PC-3 (cell line): Measurements from ENCODE around the gene DHX35.

Experiments used
- CTCF ChIP-seq: fragments of 300-600 bp; sonication (generic); conservative IDR thresholded peaks from 2 replicates; pipeline ENCODE4 v1.5.1; 2017; ENCODE audit warnings: antibody characterized with exemption, low read depth, mild to moderate bottlenecking, low read length
- EZH2 ChIP-seq: fragments of 300-600 bp; sonication (generic); IDR thresholded peaks from one replicate; pipeline ENCODE4 v1.6.1; 2017; ENCODE audit warnings: antibody characterized with exemption, mild to moderate bottlenecking, low read length; ENCODE audit not compliant: unreplicated experiment
- EZH2phosphoT487 ChIP-seq: fragments of 300-600 bp; sonication (generic); IDR thresholded peaks from 2 replicates; pipeline ENCODE4 v1.6.1; 2018; ENCODE audit warnings: mild to moderate bottlenecking, antibody characterized with exemption, low read length, borderline replicate concordance

- no peak for TF ChIP-seq EZH2phosphoT487
- no peak for TF ChIP-seq CTCF
- no peak for TF ChIP-seq EZH2
Measured at GRCh38 chr20:39069976-39070375, 107.8 kb downstream of the DHX35 start.
